GM19238 (cell line): ENCODE results near the gene ACTA2.

Experiments
- DNase-seq: peaks from one replicate; pipeline ENCODE4 v3.0.0; 2011; ENCODE audit warnings: low spot score; ENCODE audit not compliant: insufficient read length

The ACTA2 gene

GRCh38 chr10:88920986-88921593, 31.5 kb downstream of the ACTA2 start:
- DNase-seq = no peak

GRCh38 chr10:88920198-88920597, 32.4 kb downstream of the ACTA2 start:
- DNase-seq = no peak

GRCh38 chr10:88919041-88919440, 33.5 kb downstream of the ACTA2 start:
- DNase-seq = no peak

GRCh38 chr10:88918191-88918905, 34.2 kb downstream of the ACTA2 start:
- DNase-seq = no peak

GRCh38 chr10:88916986-88917385, 35.6 kb downstream of the ACTA2 start:
- DNase-seq = no peak

GRCh38 chr10:88916231-88916630, 36.3 kb downstream of the ACTA2 start:
- DNase-seq = no peak

- DNase-seq = no peak
These were observed 36.8 kb downstream of the ACTA2 start for GRCh38 chr10:88915781-88916180.

GRCh38 chr10:88913788-88914187, 38.8 kb downstream of the ACTA2 start:
- no peak for DNase-seq

GRCh38 chr10:88913127-88913526, 39.4 kb downstream of the ACTA2 start:
- no peak for DNase-seq

GRCh38 chr10:88911851-88912250, 40.7 kb downstream of the ACTA2 start:
- DNase-seq = no peak

GRCh38 chr10:88911116-88911515, 41.5 kb downstream of the ACTA2 start:
- DNase-seq = no peak

GRCh38 chr10:88908194-88908593, 44.4 kb downstream of the ACTA2 start:
- no peak for DNase-seq

GRCh38 chr10:88906921-88907320, 45.7 kb downstream of the ACTA2 start:
- no peak for DNase-seq

GRCh38 chr10:88903715-88904114, 48.9 kb downstream of the ACTA2 start:
- no peak for DNase-seq

- no peak for DNase-seq
These were observed 50.4 kb downstream of the ACTA2 start for GRCh38 chr10:88901984-88902789.

GRCh38 chr10:88901206-88901983, 51.2 kb downstream of the ACTA2 start:
- DNase-seq = no peak

- DNase-seq = no peak
These were observed 52.7 kb downstream of the ACTA2 start for GRCh38 chr10:88899886-88900285.

- no peak for DNase-seq
These were observed 53.8 kb downstream of the ACTA2 start for GRCh38 chr10:88898727-88899126.

GRCh38 chr10:88896994-88897853, 55.3 kb downstream of the ACTA2 start:
- DNase-seq = no peak

GRCh38 chr10:88896372-88896993, 56.1 kb downstream of the ACTA2 start:
- no peak for DNase-seq
